K562 (cell line): ENCODE results near the gene HDAC9. TPM values are rescaled to one million over a fixed set of nuclear protein-coding genes. Genes with fewer than 3 reads are reported as not detected.

Source experiments
- ATAC-seq: fragments of 200-7000 bp; cut with Tn5 transposase; 3 replicates; pipeline ENCODE4 v1.9.1; 2020; ENCODE audit warnings: moderate library complexity
- BruUV-seq: library from RNA; stranded (reverse); fragments of 400-500 nt; replicated peaks from 2 replicates; lab custom pipeline; 2021; lab: Mats Ljungman, UMichigan
- CTCF ChIA-PET: fragments of 300-600 bp; formaldehyde crosslinking; extraction: SDS; loops from one replicate; lab custom pipeline; 2021; ENCODE audit warnings: low intra/inter-chr PET ratio; lab: Yijun Ruan, JAX
- POLR2A ChIA-PET: fragments of 300-600, 350-650 bp; sonication (Branson Sonifier 250); formaldehyde crosslinking; extraction: SDS; loops from one replicate; lab custom pipeline; 2021; ENCODE audit warnings: antibody characterized with exemption, inconsistent platforms; lab: Yijun Ruan, JAX
- DNase-seq, 4 experiments: peaks; one replicate each; pipeline versions ENCODE4 v3.0.0 to v3.0.0-alpha.2; 2011 to 2018; ENCODE audit warnings: low spot score in 3 of 4, mixed read lengths in 3 of 4; ENCODE audit errors: extremely low read depth in 1 of 4
- FAIRE-seq: peaks from 2 replicates; lab custom pipeline; 2011; peaks lifted over from hg19 to GRCh38; lab: Jason Lieb, UNC
- H2AFZ ChIP-seq: 2 replicates; pipeline ENCODE4 v1.6.0; 2011; ENCODE audit warnings: low read depth, low read length, control low read depth, inconsistent platforms
- H3K27ac ChIP-seq: fragments of 200-600 bp; 3 replicates; pipeline ENCODE4 v1.8.0; 2011; ENCODE audit warnings: low read depth, mild to moderate bottlenecking, control low read depth, inconsistent platforms, low read length, moderate library complexity, mixed read lengths; ENCODE audit errors: extremely low read depth
- H3K27me3 ChIP-seq, 2 experiments: fragments of 300-600 bp in 1 of 2; 2 replicates in 1 of 2; 3 replicates in 1 of 2; pipeline versions ENCODE4 v1.6.0 to v1.8.0; 2011; ENCODE audit warnings: inconsistent platforms in 2 of 2, low read length in 2 of 2, mild to moderate bottlenecking in 1 of 2, mixed read lengths in 1 of 2, moderate library complexity in 1 of 2; ENCODE audit not compliant: control insufficient read depth in 2 of 2, insufficient read depth in 2 of 2
- H3K36me3 ChIP-seq: fragments of 300-600 bp; 3 replicates; pipeline ENCODE4 v1.8.0; 2011; ENCODE audit warnings: mild to moderate bottlenecking, low read length, inconsistent platforms; ENCODE audit not compliant: control insufficient read depth, insufficient read depth
- H3K4me1 ChIP-seq, 2 experiments: fragments of 200-600 bp in 1 of 2; replicated peaks in 1 of 2; 2 replicates in 1 of 2; 3 replicates in 1 of 2; pipeline versions ENCODE4 v1.5.1 to v1.8.0; 2011; ENCODE audit warnings: inconsistent platforms in 2 of 2, low read length in 2 of 2, mild to moderate bottlenecking in 1 of 2, mixed read lengths in 1 of 2, moderate library complexity in 1 of 2; ENCODE audit not compliant: control insufficient read depth in 2 of 2, insufficient read depth in 2 of 2
- H3K4me2 ChIP-seq: 2 replicates; pipeline ENCODE4 v1.6.1; 2011; ENCODE audit warnings: low read length, control low read depth, inconsistent platforms, mixed read lengths; ENCODE audit not compliant: insufficient read depth
- H3K4me3 ChIP-seq: fragments of 200-600 bp; sonication (generic), shearing (Covaris generic); 2 replicates; pipeline ENCODE4 v1.5.1; 2016; ENCODE audit warnings: control low read depth, inconsistent platforms
- H3K79me2 ChIP-seq: fragments of 200-600 bp; 3 replicates; pipeline ENCODE4 v1.8.0; 2011; ENCODE audit warnings: low read length, inconsistent platforms; ENCODE audit not compliant: control insufficient read depth, insufficient read depth
- H3K9ac ChIP-seq, 2 experiments: 2 replicates each; pipeline versions ENCODE4 v1.6.0 to v1.6.1; 2011; ENCODE audit warnings: low read depth in 2 of 2, low read length in 2 of 2, control low read depth in 1 of 2, inconsistent platforms in 1 of 2, mild to moderate bottlenecking in 1 of 2, mixed read lengths in 1 of 2; ENCODE audit not compliant: insufficient read depth in 1 of 2
- H3K9me1 ChIP-seq: one replicate; pipeline ENCODE4 v1.6.0; 2011; ENCODE audit warnings: inconsistent platforms, mild to moderate bottlenecking, low read length, moderate library complexity; ENCODE audit not compliant: control insufficient read depth, insufficient read depth
- H3K9me3 ChIP-seq: replicated peaks from 2 replicates; pipeline ENCODE4 v1.5.1; 2011; ENCODE audit warnings: low read depth, low read length, inconsistent platforms; ENCODE audit not compliant: control insufficient read depth, insufficient read depth
- H4K20me1 ChIP-seq: replicated peaks from 2 replicates; pipeline ENCODE4 v1.6.1; 2011; ENCODE audit warnings: low read length, inconsistent platforms, mixed read lengths; ENCODE audit not compliant: control insufficient read depth, insufficient read depth
- CBFA2T3 ChIP-seq: fragments of 450-650 bp; IDR thresholded peaks from 2 replicates; pipeline ENCODE4 v1.6.1; 2017
- CBX8 ChIP-seq: fragments of 200-600 bp; sonication (generic); IDR thresholded peaks from 2 replicates; pipeline ENCODE4 v1.6.1; 2012; ENCODE audit warnings: borderline replicate concordance, mixed run types, low read depth, mild to moderate bottlenecking, moderate library complexity, mixed read lengths, low read length, control low read depth, inconsistent platforms; ENCODE audit not compliant: poor library complexity, severe bottlenecking; ENCODE audit errors: extremely low read depth
- DDX20 ChIP-seq: fragments of 450-650 bp; IDR thresholded peaks from 2 replicates; pipeline ENCODE4 v1.6.1; 2016; ENCODE audit warnings: missing genetic modification characterization, low read depth, mild to moderate bottlenecking, missing compliant biosample characterization, moderate library complexity
- E2F5 ChIP-seq: sonication (generic); formaldehyde crosslinking; IDR thresholded peaks from 2 replicates; pipeline ENCODE4 v1.8.0; 2022; ENCODE audit warnings: mild to moderate bottlenecking, missing genetic modification reagents
- GATAD2B ChIP-seq: fragments of 450-650 bp; IDR thresholded peaks from 2 replicates; pipeline ENCODE4 v1.6.1; 2017; ENCODE audit warnings: mild to moderate bottlenecking, borderline replicate concordance
- GTF2A2 ChIP-seq: IDR thresholded peaks from 2 replicates; pipeline ENCODE4 v1.6.1; 2016; ENCODE audit warnings: mild to moderate bottlenecking, missing genetic modification characterization, missing compliant biosample characterization
- GTF3C2 ChIP-seq: IDR thresholded peaks from 3 replicates; pipeline ENCODE4 v1.6.1; 2011; ENCODE audit warnings: borderline replicate concordance, mild to moderate bottlenecking, moderate library complexity; ENCODE audit not compliant: insufficient read length; ENCODE audit errors: extremely low read depth
- MEIS2 ChIP-seq: fragments of 450-650 bp; IDR thresholded peaks from 2 replicates; pipeline ENCODE4 v1.6.1; 2014; ENCODE audit warnings: mild to moderate bottlenecking; ENCODE audit not compliant: partially characterized antibody
- NBN ChIP-seq: fragments of 450-650 bp; IDR thresholded peaks from 2 replicates; pipeline ENCODE4 v1.6.1; 2016; ENCODE audit warnings: low read depth, mild to moderate bottlenecking
- PREB ChIP-seq: sonication (generic); formaldehyde crosslinking; IDR thresholded peaks from 2 replicates; pipeline ENCODE4 v1.8.1; 2023; ENCODE audit warnings: mild to moderate bottlenecking, missing genetic modification reagents
- SIN3A ChIP-seq, 2 experiments: fragments of 150-350 bp in 1 of 2; IDR thresholded peaks; 2 replicates each; pipeline ENCODE4 v1.6.1; 2011 to 2016; ENCODE audit warnings: borderline replicate concordance in 2 of 2, low read depth in 2 of 2, low read length in 2 of 2, mild to moderate bottlenecking in 2 of 2, moderate library complexity in 2 of 2; ENCODE audit not compliant: control insufficient read depth in 1 of 2
- SRSF9 ChIP-seq: fragments of 200-400 bp; formaldehyde crosslinking; IDR thresholded peaks from 2 replicates; pipeline ENCODE4 v1.6.1; 2017; ENCODE audit warnings: low read depth, low read length, borderline replicate concordance
- ZNF253 ChIP-seq: fragments of 250-450 bp; sonication (Bioruptor Pico); conservative IDR thresholded peaks from 2 replicates; pipeline ENCODE4 v1.6.1; 2021; ENCODE audit warnings: mild to moderate bottlenecking
- ZNF717 ChIP-seq: fragments of 250-450 bp; sonication (Bioruptor Pico); IDR thresholded peaks from 2 replicates; pipeline ENCODE4 v1.5.0; 2021
- ZNF778 ChIP-seq: fragments of 450-650 bp; formaldehyde crosslinking; IDR thresholded peaks from 2 replicates; pipeline ENCODE4 v1.4.0; 2020; ENCODE audit warnings: mild to moderate bottlenecking, moderate library complexity
- WGBS: fragments of 100-300 bp; shearing (Covaris generic); methylation state at CpG from one replicate; pipeline ENCODE4 v1.1.6; 2016; ENCODE audit warnings: low coverage, mixed read lengths; ENCODE audit not compliant: insufficient coverage; ENCODE audit errors: missing lambda C conversion rate; 5-methylcytosine and 5-hydroxymethylcytosine counted together
- in situ Hi-C: fragments of 300-500 bp; cut with MboI; formaldehyde crosslinking; loops from 4 replicates; pipeline ENCODE4 v1.15.0; 2018; ENCODE audit warnings: inconsistent platforms, mixed read lengths
- intact Hi-C: fragments of 100-400 bp; cut with micrococcal nuclease; formaldehyde crosslinking; loops from 2 replicates; pipeline ENCODE4 v1.14.2; 2022
- polyA plus RNA-seq, 8 experiments: library from polyadenylated mRNA; depleted of rRNA in 4 of 8; stranded (reverse) in 5 of 8; unstranded in 3 of 8; fragments of >200 nt; fragmentation: Nextera tagmentation in 2 of 8; fragmentation: Illumina TruSeq in 1 of 8; extraction: Ambion mirVana in 2 of 8; extraction: Trizol in 1 of 8; gene quantifications; 2 replicates each; pipeline versions ENCODE4 v1.2.1 to v1.2.3, GENCODE V29; 2011 to 2014; ENCODE audit warnings: inconsistent platforms in 1 of 8, missing spikeins in 1 of 8
- total RNA-seq, 7 experiments: library from RNA; depleted of rRNA in 6 of 7; stranded (reverse); fragments of >200 nt in 6 of 7; fragmentation: Illumina TruSeq in 2 of 7; extraction: Trizol in 2 of 7; gene quantifications; 2 replicates each; pipeline versions ENCODE4 v1.2.1 to v1.2.3, GENCODE V29; 2011 to 2021; ENCODE audit warnings: low replicate concordance in 1 of 7
- TF ChIP-seq, protein P1 (sequence below): fragments of 250-450 bp; sonication (Bioruptor Pico); IDR thresholded peaks from 2 replicates; pipeline ENCODE4 v1.5.1; 2021; ENCODE audit warnings: mild to moderate bottlenecking

HDAC9 gene
- total and polyA plus RNA-seq, 9 of the 15 experiments (the other 6 are each of a cell fraction or from before 2014, with no cell fraction given) = 0.08 to 0.91 (median 0.33) TPM

GRCh38 chr7:18458830-18459229 lies 36.7 kb upstream of the HDAC9 start:
- no peak for FAIRE-seq
- CTCF ChIA-PET = no interaction called here
- in situ Hi-C loops (no loop called here), intact Hi-C loops (no loop called here)
- no peak overlapping the region for H3K4me2 ChIP-seq
- H4K20me1 ChIP-seq = no peaks in the 10 kb centered on the region
- H3K4me3 ChIP-seq = no peak overlapping the region
- no peaks in the 10 kb centered on the region; the same call in 1 of the 2 replicates for H3K9me3 ChIP-seq
- H3K9me1 ChIP-seq = no peaks in the 10 kb centered on the region
- BruUV-seq = no TSS peak
- POLR2A ChIA-PET = no interaction called here
- no peak for ATAC-seq
- H3K79me2 ChIP-seq = no peaks in the 10 kb centered on the region
- DNase-seq = no peak
- H3K4me1 ChIP-seq = no peaks in the 10 kb centered on the region
- no peak overlapping the region for H2AFZ ChIP-seq
- H3K9ac ChIP-seq = no peak overlapping the region
- no peaks in the 10 kb centered on the region for H3K36me3 ChIP-seq
- H3K27ac ChIP-seq = no peak overlapping the region
- no peaks in the 10 kb centered on the region for H3K27me3 ChIP-seq
- WGBS = 0% methylated on average over 5 of the region's 5 CpGs
- TF ChIP-seq SIN3A (IDR thresholded peaks at IDR 0.05; ENCODE audit: borderline replicate concordance in 2 of 2, control insufficient read depth in 1 of 2, low read depth in 2 of 2, low read length in 2 of 2) (no peak), GTF3C2 (no peak), ZNF778 (CRISPR knock-in tag) (no peak), PREB (CRISPR knock-in tag) (no peak), GATAD2B (no peak), ZNF253 (no peak), CBFA2T3 (no peak), E2F5 (CRISPR knock-in tag) (no peak), SRSF9 (no peak), DDX20 (tag) (no peak), GTF2A2 (tag) (no peak), MEIS2 (no peak), CBX8 (no peak), ZNF717 (CRISPR knock-in tag) (no peak), NBN (no peak)
- TF ChIP-seq, protein P1, sequence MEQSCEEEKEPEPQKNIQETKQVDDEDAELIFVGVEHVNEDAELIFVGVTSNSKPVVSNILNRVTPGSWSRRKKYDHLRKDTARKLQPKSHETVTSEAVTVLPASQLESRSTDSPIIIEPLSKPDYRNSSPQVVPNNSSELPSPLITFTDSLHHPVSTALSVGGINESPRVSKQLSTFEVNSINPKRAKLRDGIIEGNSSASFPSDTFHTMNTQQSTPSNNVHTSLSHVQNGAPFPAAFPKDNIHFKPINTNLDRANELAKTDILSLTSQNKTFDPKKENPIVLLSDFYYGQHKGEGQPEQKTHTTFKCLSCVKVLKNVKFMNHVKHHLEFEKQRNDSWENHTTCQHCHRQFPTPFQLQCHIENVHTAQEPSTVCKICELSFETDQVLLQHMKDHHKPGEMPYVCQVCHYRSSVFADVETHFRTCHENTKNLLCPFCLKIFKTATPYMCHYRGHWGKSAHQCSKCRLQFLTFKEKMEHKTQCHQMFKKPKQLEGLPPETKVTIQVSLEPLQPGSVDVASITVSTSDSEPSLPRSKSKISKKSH (CRISPR knock-in tag) = no peak
